Measurements from ENCODE around the gene TRPV6. TPM values are rescaled to one million over a fixed set of nuclear protein-coding genes. Genes with fewer than 3 reads are reported as not detected.
A peak's percentile ranks its signal among the peaks of the same experiment; 100 is the strongest.

Gene TRPV6
- total RNA-seq, 1 donor from 2014 or later: 47.3 TPM

GRCh38 chr7:142883571-142884285 is 1.8 kb downstream of the TRPV6 start:
- no peak for DNase-seq (ENCODE audit: low spot score)

GRCh38 chr7:142883145-142883544 is 2.4 kb downstream of the TRPV6 start:
- DNase-seq (ENCODE audit: low spot score): no peak

GRCh38 chr7:142882338-142882678 is 3.2 kb downstream of the TRPV6 start:
- no peak for DNase-seq (ENCODE audit: low spot score)

DNA sequence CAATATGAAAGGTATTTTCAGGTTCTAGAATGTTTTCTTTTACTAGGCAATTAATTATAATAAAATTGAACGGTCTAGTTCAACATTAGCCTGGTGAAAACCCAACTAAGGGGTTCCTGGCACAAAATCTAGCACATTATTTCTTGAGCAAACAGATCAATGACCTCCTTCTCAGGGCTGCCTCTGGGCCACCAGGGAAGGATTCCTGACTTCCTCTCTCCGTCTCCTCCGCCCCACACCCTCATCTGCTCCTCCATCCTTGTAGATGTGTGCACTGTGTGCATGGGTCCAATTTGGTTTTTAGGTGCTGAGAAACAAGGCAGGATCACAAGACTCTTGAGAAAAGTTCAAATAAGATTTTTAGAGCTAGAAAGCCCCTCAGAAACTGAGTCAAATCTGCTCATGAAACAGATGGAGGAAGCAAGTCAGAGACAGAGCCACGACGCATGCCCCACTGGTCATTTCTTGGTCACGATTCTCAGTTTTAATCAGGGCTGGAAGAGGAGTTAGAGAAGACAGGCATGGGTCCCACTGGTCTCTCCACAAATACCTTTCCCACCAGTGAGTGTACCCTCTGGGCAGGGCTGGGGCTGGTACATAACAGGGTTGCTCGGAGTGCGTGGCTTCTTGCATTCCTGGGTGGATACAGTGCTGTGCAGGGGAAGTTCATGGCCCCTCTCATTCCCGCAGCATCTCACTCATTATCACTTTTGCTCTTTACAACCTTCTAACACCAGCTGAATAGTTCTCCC is 3.8 kb downstream of the TRPV6 start:
- peak; percentile 58 for DNase-seq (ENCODE audit: low spot score)

DNA sequence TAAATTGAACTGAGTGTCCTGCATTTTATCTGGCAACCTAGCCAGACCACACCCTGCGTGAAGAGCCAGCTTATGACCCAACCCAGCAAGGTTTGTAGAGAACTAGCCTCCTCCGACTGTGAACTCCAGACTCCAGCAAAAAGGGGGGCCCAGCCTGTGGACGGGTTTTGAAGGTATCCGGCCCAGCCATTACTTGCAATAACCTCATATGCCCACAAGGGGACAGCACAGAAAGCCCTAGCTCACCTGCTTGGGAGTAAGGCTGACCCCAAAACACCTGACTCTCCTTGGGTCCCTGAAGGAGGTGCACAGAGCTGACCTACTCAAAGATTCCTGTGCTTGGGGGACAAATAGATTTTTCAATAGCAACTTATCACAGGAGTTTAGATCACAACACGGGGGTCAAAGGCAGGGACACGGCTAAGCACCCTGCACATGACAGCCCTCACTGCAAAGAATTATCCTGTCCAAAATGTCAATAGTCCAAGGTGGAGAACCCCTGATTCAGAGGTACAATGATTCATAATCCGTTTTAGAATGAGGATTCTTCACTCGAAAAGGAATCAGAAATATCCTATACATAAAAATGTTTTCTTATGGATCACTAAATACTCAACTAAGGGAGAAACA is 4.6 kb downstream of the TRPV6 start:
- peak; percentile 45 for DNase-seq (ENCODE audit: low spot score)

- DNase-seq (ENCODE audit: low spot score): no peak
These were observed 6.5 kb downstream of the TRPV6 start for GRCh38 chr7:142879060-142879459.

DNA sequence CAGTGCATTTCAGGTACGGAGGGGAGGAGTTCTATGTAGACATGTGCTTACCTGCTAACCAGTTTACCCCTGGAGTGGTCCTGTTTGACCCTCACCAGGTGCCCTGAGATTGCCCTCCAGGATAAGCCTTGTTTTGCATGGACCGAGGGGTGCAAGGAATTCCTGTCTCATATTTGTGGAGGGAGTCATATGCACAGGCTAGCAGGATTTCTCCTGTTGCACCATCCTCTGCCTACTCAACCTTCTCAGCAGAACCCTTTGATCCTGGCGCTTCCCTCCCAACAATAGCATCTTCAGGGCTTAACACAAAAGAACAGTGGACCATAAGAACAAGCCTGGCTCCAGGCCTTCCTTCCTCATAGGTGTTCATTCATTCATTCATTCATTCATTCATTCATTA is 7.2 kb downstream of the TRPV6 start:
- DNase-seq (ENCODE audit: low spot score): no peak

GRCh38 chr7:142876991-142877910 is 8.3 kb downstream of the TRPV6 start:
- DNase-seq (ENCODE audit: low spot score): no peak

DNA sequence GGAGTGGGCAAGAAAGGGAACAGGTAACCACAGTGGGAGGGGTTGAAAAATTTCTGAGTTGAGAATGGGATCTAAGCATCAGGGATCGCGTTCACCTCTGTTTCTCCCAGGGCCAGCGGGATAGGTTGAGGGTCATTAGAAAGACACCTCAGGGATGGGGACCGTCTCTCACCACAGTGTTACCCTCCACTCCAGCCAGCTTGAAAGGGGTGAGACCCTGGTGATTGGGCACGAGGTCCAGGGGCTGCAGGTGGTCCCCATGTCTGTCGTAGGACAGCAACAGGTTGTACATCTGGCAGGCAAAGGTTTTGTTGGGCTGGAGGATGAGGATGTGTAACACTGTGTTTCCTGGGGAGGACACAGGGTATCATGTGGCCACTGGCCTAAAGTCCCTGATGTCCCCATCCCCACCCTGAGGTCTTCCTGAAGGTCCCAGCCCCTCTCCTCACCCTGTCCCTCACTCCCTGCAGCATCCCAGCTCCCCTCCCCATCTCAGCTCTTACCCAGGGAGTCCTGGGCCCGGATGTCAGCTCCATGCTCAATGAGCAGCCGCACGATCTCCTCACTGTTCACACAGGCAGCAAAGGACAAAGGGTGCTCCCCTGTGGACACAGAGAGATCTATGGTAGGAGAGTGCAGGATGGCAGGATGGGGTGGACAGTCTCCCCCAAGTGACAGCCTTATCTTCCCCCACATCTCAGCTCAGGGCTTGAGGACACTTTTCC is 9.1 kb downstream of the TRPV6 start:
- DNase-seq (ENCODE audit: low spot score): no peak

GRCh38 chr7:142875456-142875855 is 10.1 kb downstream of the TRPV6 start:
- DNase-seq (ENCODE audit: low spot score): no peak

DNA sequence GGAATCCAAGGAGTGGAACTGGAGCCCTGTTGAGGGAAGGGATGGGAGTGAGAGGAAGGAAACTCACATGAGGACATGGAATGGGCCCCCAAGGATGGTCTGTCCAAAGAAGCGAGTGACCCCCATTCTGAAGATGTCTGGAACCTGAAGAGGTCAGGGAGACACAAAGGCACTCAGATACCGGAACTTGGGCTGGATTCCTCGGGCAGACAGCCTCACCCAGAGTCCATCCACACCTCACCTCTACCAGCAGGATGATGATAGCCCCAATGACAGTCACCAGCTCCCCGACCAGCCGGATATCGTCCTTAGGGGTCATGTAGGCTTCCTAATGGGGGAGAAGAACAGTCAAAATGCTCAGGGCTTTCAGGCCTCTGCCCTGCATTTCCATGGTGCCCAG is 10.7 kb downstream of the TRPV6 start:
- no peak for DNase-seq (ENCODE audit: low spot score)

DNA sequence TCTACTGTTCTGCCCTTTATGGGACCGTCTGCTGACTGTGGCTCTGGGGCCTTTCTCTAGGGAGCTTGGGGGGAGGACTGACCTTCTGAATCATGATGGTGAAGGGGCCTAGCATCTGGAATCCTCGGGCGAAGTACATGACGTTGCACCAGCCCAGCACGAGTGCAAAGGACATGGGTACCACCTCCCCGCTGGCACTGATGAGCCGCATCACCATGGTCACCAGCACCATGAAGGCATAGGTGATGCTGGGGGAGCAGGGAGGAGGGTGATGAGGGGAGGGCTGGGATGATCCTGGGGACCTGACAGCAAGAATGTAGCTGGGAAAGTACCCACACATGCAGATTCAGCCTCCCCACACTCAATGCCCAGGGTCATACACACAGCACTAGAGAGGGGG is 11.1 kb downstream of the TRPV6 start:
- DNase-seq (ENCODE audit: low spot score): no peak

- DNase-seq (ENCODE audit: low spot score): no peak
These were observed 11.7 kb downstream of the TRPV6 start for GRCh38 chr7:142873871-142874270.

- no peak for DNase-seq (ENCODE audit: low spot score)
These were observed 12.2 kb downstream of the TRPV6 start for GRCh38 chr7:142873281-142873784.

GRCh38 chr7:142872106-142872675 is 13.4 kb downstream of the TRPV6 start:
- no peak for DNase-seq (ENCODE audit: low spot score)

GRCh38 chr7:142871260-142872105 is 14.1 kb downstream of the TRPV6 start:
- DNase-seq (ENCODE audit: low spot score): peak; percentile 5

DNA sequence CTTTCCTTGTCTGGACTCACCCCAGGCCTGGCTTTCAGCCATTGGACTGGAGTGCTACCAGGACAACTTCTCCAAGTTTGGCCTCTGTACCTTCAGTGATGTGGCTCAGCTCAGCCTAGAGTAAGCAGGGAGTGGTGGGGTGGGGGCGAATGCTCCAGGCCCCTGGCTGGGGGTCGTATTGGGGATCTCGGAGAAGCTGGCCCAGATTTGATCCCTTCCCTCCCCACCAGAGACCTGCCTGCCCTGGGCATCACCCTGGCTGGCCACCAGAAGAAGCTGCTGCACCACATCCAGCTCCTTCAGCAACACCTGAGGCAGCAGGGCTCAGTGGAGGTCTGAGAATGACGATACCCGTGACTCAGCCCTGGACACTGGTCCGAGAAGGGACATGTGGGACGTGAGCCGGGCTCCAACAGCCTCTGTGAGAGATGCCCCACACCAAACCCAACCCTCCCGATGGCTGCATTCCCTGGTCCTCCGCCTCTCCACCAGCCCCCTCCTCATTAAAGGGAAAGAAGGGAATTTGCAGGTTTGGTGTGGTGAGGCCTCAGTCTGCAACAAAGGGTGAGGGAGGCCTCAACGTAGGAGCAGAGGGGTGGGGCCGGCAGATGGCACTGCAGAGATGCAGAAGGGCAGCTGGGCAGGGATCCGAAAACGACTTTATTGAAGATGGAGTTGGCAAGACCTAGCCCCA is 14.8 kb downstream of the TRPV6 start:
- DNase-seq (ENCODE audit: low spot score): peak; percentile 9

DNA sequence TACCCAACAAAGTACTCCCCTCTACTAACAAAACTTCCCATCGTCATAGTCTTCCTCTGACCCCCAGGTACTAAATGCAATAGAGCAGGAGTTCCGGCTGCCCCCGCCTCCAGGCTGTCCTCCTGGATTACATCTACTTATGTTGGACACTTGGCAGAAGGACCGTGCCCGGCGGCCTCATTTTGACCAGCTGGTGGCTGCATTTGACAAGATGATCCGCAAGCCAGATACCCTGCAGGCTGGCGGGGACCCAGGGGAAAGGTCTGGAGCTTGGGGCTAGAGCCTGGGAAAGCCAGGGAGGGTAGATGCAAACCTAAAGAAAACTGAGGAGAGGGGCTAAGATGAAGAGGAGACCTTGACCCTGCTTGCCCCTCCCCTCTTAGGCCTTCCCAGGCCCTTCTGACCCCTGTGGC is 15.4 kb downstream of the TRPV6 start:
- peak; percentile 9 for DNase-seq (ENCODE audit: low spot score)

DNA sequence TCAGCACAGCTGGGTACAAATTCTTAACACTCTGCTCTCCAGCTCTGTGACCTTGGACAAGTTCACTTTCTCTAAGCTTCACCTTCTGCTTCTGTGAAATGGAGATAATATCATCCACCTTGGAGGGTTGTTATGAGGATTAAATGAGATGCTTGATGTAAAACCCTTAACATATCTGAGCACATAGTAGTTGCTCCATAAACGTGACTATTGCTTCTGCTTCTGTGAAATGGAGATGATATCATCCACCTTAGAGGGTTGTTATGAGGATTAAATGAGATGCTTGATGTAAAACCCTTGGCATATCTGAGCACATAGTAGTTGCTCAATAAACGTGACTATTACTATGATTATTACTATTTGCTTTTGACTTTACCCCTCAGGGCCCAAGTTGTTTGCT is 16.1 kb downstream of the TRPV6 start:
- no peak for DNase-seq (ENCODE audit: low spot score)
